Adipose tissue (tissue), 3 donors: ENCODE data around the gene ARVCF. TPM values are rescaled to one million over a fixed set of nuclear protein-coding genes. Genes with fewer than 3 reads are reported as not detected.

Experiments
- H3K27ac ChIP-seq: one replicate; pipeline ENCODE4 v1.5.1; 2013; ENCODE audit warnings: low read depth, low read length
- WGBS, 3 donors: extraction: QIAGEN DNeasy Blood & Tissue Kit; methylation state at CpG; one replicate each; pipeline ENCODE4 v1.1.7; 2013; 5-methylcytosine and 5-hydroxymethylcytosine counted together
- polyA plus RNA-seq, 3 donors: library from polyadenylated mRNA; stranded (reverse); fragments of 200-250 nt; gene quantifications; one replicate each; pipeline ENCODE4 v1.2.3, GENCODE V29; 2013
- donor health status: healthy with polysubstance abuse.
- donor health status: Bipolar disorder and iron deficiency.
- donor health status: healthy.

Gene ARVCF
- polyA plus RNA-seq, 3 donors = 4.0 to 9.8 (median 8.5) TPM

DNA sequence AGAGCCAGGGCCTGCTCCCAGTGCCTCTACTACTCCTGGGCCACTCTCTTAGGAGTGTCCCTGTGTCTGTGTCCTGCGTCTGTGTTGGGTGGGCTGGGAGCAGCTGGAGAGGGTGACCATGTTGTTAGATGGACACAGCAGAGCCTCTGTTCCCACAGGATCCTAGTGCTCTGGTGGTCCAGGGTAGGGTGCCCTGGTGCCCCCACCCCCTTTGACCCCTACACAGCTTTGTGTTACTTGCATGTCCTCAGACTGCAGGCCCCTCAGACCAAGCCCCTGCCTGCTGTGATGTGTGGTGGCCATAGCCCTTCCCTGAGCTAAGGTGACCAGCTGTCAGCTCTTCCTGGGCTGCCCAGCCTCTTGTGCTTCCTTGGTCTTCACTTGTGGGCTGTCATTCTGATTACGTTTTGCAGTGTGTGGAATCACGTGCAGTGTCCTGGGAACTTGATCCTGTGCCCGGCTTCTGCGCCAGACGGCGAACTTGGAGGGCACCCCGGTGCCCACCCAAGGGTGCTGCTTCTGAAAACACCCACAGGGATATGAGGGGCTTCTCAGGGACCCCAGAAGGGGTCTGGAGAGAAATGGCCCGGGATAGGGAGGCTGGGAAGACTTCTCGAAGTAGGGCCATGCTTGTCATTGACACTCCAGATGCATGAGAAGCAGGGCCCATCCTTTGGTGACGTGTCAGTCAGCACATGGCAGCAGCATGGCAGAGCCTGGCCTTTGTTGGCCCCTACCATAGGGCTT, 5.8 kb upstream of the ARVCF start:
- 82 to 89% (median 87%) methylated on average over 11 of the region's 11 CpGs for WGBS, 3 donors
- H3K27ac ChIP-seq = no peak overlapping the region

DNA sequence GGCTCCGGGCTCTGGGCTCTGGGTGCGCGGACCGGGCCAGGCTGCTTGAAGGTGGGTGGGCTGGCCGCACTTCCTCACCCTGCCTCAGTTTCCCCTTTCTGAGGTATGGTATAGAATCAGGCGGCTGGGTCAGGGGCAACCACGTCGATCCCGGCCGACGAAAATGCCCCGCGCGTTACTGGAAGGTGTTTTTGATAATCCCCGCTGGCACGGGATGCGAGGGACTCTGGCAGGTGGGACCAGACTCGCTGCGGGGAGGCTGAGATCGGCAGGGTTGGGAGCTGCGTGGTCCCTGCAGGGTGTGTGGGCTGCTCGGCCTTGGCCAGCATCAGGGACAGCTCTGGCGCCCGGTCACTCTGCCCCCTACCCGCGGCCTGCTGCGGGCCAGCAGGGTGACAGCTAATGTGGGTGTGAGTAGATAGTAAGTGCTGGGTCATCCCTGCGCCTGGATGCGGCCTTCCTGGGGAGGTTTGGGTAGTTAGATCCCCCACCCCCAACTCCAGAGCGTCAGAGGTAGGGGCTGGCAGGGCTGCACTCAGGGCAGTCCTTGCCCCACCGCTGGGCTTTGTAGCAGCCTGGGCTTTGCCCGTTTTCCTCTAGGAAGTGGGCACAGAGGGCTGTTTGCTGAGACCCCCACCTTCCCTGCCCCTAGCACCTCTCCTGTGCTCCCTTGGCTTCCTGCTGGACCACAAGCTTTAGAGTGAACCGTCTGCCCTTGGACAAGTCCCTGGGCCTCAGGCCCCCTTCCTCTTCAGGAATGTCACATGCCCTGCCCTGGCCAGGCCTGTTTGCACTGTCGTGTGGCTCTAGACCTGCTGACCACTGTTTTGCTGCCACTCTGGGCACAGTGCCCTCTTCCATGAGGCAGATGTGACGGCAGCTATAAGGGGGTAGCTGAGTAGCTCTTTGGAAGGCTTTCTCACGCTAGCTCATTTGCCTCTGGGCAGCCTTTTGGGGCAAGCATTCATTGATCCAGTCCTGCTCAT, 4.9 kb upstream of the ARVCF start:
- no peak overlapping the region for H3K27ac ChIP-seq
- WGBS, 3 donors = 1 to 4% (median 2%) methylated on average over 34 to 36 of the region's 36 CpGs

DNA sequence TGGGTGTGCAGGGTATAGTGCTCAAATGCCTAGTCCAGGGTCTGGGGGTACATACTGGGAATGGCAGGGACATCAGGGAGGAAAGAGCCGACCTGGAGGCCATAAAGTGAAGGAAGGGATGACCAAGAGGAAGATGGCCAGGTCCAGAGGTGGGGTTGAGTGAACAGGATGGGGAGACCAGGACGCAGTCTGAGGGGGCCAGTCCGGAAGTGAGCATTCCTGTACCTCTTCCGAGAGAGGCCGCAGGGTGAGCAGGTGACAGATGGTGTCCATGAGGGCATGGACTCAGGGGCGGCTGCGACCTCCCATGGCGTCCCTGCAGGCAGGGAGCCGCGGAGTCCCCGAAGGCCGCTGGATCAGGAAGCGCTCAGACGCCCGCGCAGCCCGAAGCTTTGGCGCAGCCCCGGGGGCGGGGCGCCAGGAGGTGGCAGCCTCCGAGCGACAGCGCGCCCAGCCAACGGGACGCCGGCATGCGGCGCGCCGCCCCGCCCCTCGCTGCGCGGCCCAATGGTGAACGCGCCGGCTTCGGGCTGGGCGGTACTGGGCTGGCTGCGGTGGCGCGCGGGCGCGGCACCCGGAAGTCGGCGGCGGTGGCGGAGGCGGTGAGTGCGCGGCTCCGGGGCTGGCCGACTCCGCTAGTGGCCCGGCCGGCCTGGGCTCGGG, 4.0 kb upstream of the ARVCF start, which contains the start of gene TANGO2:
TSS of gene TANGO2 (plus strand) at position 578 of the 663 bp plus-strand sequence. CDS start 15,689 bp downstream, outside the sequence.
- WGBS, 3 donors = 0 to 1% (median 1%) methylated on average over 45 to 61 of the region's 61 CpGs
- H3K27ac ChIP-seq = no peak within 1 kb of the TSS

DNA sequence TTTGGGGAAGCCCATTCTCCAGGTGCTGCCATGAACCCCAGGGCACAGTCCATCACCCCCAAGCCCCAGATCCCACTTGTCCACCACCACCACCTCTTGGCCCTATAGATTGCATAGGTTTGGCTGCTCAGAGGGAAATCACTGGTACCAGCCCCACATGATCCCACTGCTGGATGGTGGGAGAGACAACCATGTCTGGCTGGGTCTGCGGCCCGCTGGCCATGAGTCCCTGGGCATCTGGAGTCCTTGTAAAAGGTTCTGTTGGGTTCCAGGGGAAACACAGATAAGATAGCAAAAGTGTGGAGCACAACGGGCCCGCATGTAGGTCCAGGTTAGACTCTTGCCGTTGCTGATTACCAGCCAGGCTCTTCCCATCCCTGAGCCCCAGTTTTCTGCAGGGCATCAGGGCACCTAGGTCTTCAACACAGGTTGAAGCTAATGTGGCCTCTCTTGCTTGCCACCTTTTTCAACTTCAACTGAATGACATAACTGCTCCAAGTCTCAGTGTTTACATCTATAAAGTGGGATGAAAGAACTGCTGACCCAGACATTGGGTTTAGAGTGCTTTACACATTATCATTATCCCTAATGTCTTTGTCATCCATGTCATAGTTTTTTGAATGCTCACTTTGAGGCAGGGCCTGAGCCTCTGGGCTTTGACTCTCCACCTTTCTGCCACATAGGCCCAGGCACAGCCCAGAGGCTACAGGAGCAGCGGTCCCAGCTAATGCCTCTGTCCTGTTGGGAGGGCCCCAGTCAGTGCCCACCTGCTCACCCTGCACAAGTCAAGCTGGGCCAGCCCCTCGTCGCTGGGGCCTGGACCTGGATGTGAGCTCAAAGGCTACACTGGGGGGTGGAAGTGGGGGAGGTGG, 3.3 kb upstream of the ARVCF start:
- H3K27ac ChIP-seq = no peak overlapping the region
- 73 to 78% (median 76%) methylated on average over 8 of the region's 8 CpGs for WGBS, 3 donors

DNA sequence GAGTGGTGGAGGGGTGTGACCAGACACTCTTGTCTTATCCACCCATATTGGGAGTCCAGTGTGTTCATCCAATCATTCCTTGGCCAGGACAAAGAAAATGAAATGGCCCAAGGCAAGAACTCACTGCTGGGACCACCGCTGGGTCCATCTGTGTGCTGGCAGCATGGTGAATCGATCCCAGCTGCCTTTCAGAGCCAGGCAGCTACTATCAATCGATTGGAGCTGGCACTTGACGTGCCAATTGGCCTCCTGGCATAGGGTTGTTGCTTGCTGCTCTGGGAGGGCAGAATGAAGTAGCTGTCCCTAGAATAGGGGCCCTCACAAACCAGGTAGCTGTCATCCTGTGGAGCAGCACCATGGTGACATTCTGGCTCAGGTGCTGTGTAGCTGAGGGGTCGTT, 1.4 kb upstream of the ARVCF start:
- WGBS, 3 donors = 82 to 90% (median 88%) methylated on average over 5 of the region's 5 CpGs
- H3K27ac ChIP-seq = no peak overlapping the region

DNA sequence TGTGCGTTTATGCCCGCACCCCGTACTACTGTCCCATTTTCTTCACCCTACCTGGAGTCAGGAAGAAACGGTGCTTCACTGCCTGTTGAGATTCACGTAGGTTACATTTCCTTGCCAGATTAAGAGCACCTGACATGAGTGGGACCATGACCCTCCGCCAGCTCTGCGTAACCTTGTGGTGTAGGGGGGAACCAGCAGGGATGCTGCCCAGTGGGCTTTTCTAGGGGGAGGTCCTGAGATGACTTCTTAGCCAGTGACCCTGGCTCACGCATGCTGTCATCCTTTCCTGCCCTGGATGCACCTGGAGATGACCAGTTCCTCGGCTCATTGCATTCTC, 967 bp upstream of the ARVCF start:
- H3K27ac ChIP-seq = no peak overlapping the region
- WGBS, 3 donors = 52 to 64% (median 59%) methylated on average over 9 of the region's 9 CpGs

DNA sequence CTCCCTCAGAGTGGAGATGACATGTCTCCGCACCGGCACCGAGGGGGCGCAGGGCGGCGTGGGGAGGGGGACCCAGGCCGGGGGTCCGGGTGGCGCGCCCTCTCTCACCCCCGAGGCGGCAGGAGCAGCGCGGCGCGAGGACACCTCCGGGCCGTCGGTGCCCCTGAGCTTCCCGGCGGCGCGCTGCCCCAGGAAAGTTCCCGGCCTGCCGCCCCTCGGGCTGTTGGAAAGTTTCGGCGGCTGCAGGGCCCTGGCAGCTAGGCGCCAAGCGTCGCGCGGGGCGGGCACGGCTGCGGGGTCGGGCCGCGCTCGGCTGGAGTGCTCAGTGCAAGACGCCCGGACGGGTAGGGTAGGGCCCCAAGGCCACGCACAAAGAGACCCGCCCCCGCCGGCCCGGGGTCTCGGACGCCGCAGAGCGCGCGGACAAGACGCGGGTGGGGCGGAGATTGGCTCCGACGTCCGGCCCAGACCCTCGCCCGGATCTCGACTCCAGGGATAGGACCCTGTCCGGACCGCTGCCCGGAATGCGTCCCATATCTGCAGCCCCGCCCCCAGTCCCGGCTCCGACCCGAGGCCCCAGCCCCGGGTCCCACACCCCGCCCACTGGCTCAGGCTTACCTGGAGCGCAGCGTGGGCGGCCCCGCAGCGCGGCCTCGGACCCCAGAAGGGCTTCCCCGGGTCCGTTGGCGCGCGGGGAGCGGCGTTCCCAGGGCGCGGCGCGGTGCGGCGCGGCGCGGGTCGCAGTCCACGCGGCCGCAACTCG, 471 bp downstream of the ARVCF start:
- no peak overlapping the region for H3K27ac ChIP-seq
- 0 to 2% (median 2%) methylated on average over 68 to 101 of the region's 101 CpGs for WGBS, 3 donors

DNA sequence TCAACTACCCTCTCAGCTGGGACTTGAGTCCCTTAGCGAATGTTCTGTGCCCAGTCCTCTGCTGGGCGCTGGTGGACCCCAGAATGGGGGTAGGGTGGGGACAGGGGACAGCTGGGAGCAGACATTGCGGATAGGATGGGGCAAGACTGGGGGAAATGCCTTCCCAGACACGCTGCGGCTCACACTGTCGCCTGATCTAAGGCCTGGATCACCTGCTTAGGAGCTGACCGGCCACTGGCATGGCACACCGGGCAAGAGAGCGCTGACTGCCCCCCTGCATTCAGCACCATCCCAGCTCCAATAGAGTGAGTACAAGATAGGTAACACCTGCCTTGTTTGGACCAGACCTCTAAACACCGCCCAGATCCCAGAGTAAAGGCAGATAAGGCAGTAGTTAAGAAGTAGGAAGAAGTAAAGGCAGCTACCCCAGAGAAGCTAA, 1.4 kb downstream of the ARVCF start:
- WGBS, 3 donors = 77 to 90% (median 82%) methylated on average over 10 of the region's 10 CpGs
- H3K27ac ChIP-seq = no peak overlapping the region

DNA sequence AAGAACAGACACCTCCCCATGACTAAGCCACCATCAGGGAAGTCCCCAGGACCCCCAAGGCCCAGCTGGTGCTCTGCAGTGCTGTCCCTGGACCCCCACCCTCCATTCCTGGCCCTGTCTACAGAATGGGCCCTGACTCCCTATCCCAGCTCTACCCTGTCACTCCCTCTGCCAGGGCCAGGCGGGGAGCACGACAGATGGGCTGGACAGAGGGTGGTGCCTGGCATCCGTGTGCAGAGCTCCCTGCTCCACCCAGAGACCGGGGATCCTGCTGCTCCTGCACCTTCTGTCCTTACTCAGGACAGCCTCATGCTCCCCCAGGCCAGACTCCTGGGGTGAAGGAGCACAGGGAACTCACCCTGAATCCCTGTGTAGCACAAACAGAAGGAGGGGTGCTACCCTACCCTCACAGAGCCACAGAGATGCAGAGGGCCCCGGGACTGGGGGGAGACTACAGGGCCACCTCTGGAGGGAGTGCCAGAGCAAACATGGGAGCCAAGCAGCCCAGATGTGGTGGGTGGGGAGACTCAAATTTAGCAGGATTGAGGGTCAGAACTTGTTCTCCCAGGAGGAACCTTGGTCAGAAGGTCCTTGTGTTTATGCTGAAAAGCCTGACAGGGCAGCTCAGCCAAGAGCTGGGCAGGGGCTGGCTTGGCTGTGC, 2.0 kb downstream of the ARVCF start:
- no peak overlapping the region for H3K27ac ChIP-seq
- WGBS, 3 donors = 55 to 81% (median 80%) methylated on average over 5 of the region's 5 CpGs

DNA sequence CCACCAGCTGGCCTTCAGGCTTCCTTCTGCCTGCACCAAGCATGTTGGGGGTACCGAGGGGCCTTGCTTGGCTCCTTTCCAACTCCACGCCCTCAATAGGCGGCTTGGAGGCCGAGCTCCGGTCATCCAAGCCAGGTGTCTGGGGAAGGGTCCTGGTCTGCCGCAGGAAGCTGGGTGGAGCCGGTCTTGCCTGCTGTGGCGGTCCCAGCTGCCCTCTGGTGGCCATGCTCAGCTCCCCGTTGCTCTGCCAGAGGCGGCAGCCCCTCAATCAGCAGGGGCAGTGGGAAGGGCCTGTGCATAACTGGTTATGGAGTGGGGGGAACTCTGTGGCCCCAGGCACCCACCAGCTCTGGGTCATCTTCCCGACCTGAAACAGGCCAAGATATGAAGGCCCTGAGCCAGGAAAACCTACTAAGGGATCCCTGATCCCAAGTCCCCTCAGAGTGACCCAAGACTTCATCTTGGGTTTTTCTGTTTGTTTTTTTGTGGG, 3.2 kb downstream of the ARVCF start:
- H3K27ac ChIP-seq = no peak overlapping the region
- WGBS, 3 donors = 9 to 40% (median 12%) methylated on average over 11 of the region's 11 CpGs

DNA sequence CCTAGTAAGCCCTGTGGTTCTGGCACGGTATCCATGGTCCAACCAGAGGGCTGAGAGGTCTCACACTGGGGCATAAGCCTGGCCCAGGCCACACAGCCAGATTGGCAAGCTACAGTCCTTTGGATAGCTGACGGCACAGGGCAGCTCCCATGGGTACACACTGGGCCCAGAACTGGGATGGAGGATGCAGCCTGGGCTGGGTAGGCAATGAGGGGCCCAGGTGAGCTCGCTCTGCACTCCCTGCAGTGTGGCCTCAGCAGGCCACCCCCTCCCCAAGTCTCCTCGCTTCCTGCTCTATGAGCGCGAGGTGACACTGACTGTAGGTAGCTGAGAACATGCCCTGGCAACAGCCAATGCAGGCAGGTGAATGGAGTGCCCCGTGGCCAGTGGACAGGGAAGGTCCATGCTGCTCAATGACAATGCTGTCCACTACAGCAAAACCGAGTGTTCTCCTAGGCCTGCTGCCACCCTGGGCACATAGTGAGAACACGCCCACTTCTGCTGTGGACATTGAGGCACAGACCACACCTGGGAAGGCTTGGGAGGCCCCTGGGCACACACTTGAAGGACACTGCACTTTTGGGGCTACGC, 3.8 kb downstream of the ARVCF start:
- WGBS, 3 donors = 91 to 93% (median 91%) methylated on average over 10 of the region's 10 CpGs
- no peak overlapping the region for H3K27ac ChIP-seq

DNA sequence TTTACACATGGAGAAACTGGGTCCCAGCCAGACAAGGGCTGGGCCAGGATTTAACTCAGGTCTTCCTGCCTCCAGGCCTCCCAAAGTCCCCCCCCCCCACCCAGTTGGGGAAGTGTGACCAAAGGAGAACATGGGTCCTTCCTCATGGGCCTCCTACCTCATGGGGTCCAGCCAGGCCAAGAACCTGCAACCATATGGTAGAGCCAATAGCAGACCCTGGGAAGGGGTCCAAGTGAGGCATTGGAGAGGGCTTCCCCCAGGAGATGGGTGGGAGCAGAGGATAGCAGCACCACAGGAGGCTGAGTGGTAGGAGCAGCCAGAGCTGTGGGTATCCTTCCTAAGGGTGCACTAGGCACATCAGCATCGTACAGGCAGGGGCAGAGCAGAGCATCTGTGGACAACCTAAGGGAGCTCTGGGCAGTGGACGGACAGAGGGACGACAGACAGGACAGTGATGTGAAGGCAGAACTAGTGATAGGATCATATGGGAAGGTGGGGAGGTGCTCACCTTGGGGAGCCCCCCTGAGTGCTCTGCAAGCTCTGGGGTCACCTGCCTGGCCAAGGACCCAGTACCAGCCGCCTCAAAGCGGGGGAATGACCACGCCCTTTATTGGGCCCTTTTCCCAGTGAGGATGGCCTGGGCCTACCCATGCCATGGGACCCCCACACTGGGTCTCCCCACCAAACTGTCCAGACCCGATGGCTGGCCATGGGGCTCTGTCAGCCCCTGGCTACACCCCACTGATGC, 4.5 kb downstream of the ARVCF start:
- H3K27ac ChIP-seq = no peak overlapping the region
- WGBS, 3 donors = 95 to 96% (median 95%) methylated on average over 6 to 7 of the region's 7 CpGs

DNA sequence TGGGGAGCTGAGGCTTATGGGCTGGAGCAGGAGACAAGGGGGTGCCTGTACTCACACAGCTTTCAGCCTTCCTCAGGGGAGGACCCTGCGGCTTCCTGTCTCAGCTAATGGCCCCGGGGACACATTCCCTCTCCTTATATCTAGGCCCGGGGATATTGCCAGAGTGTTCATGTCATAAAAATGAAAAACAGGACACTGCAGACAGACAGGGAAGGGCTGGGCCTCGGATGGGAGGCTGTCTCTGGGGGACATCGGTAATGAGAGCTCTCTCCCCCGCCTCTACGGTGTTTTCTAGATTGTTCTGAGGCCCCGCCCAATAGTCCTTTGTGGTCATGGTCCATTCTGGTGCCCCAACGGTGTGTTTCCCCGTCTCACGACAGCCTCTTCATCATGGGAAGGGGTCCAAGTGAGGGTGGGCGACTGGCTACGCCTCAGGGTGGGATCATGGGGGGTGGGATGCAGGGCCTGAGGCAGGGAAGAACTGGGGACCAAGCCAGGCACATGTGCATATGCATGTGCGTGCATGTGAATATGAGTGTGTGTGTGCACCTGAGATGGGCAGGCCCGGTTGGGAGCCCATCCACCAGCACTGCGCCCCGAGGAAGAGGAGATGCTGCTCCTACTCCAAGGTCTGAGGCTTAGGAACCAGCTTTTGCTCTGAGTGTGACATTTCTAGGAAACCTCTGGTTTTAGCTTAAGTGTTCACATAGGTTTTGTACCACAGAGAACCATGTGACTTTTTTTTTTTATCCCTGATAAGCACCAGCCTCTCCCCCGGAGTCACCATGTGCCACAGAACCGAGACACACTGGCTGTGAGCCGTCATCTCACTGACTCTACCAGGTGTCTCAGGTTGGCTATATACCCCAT, 5.3 kb downstream of the ARVCF start:
- WGBS, 3 donors = 74 to 82% (median 75%) methylated on average over 20 of the region's 20 CpGs

DNA sequence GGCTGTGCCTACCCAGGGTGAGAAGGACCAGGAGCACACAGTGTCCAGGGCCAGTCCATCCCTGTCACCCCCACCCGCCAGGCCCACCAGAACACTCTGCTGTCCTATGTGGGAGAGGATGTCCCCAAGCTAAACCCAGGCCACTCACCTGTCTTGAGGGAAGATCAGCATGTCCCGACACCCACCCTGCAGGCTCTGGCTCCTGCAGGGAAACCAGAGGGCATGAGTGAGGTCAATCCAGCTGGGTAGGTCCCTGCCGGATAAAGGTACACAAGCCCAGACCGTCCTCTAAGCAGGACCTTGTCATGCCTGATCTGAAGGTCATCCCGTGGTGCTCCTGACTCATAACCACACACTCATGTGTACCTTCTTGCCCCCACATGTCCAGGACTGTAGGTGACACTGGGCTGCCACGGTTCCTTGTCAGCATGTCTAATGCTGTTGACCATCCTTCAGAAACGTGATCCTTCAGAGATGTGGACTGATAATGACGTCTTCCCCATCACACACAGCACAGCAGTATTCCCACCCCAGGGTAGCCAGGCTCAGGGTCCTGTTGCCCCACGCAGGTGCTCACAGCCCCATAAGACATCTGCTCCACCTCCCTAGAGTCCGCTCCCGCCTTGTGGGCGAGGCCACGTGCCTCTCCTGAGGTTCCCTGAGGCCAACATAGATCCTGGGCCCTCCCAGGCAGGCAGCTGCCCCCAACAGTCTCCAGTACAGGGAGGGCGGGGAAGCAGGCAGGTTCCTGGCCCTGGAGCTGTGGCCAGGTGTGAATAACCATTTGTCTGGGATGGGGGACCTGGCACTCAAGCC, 6.1 kb downstream of the ARVCF start:
- 73 to 91% (median 91%) methylated on average over 14 of the region's 14 CpGs for WGBS, 3 donors
- no peak overlapping the region for H3K27ac ChIP-seq

More for the DNA sequence above, 5.3 kb downstream of the ARVCF start:
- H3K27ac ChIP-seq = no peak overlapping the region
